ENCODE data around the gene UTP25. TPM values are rescaled to one million over a fixed set of nuclear protein-coding genes. Genes with fewer than 3 reads are reported as not detected.

Gene UTP25
- total RNA-seq, 1 donor: 22.1 TPM

- Histone ChIP-seq H3K4me1 (ENCODE audit: insufficient read depth, low read length) (peaks cover 35% of the 10 kb centered on the region), H3K79me2 (ENCODE audit: insufficient read depth, low read length) (peaks cover 49% of the 10 kb centered on the region), H3K9me3 (ENCODE audit: low read depth, low read length) (no peaks in the 10 kb centered on the region), H3K4me3 (ENCODE audit: insufficient read depth, low read length) (no peak overlapping the region), H2AFZ (ENCODE audit: low read length) (no peak overlapping the region), H3K36me3 (ENCODE audit: insufficient read depth, low read length) (peaks cover 54% of the 10 kb centered on the region), H3K27me3 (ENCODE audit: insufficient read depth, low read length) (no peaks in the 10 kb centered on the region), H3K27ac (ENCODE audit: low read depth, low read length) (peak overlapping the region; percentile 75), H4K20me1 (ENCODE audit: insufficient read depth, low read length) (no peaks in the 10 kb centered on the region), H3K4me2 (ENCODE audit: insufficient read depth, low read length) (no peak overlapping the region)
- DNase-seq (ENCODE audit: insufficient read length, low spot score, missing footprints): no peak
- TF ChIP-seq CTCF (IDR thresholded peaks at IDR 0.05; ENCODE audit: extremely low read depth, low read depth, low read length): no peak
These were observed 21.6 kb downstream of the UTP25 start for GRCh38 chr1:209849388-209849787.

DNA sequence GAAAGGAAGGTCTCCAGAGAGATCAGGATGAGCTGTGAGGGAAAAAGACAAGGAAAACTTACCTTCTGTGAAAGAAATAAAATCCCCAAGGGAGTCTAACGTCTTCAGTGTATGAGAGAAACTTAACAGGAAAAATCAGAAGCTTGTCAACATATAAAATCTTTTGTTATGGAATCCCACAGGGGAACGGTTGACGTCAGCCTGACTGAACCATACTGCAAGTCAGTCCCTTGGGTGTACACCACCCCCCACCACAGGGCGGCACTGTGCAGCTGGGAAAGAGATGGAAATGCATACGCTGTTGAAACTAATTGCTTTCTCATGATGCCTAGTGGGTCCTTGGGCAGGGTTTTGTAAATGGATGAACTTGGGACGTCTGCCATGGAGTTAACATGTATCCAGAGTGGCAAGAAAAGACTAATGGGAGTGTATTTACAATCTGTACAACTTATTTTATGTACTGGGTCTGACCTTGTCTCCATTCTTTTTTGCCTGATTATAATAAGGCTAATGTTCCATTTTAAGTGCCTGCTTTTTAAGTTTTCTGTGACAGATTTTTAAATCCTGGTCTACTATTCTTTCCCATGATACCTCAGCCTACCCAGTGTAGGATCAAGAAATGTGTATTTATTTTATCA lies 22.7 kb downstream of the UTP25 start:
- DNase-seq (ENCODE audit: insufficient read length, low spot score, missing footprints): peak; percentile 95
- Histone ChIP-seq H4K20me1 (ENCODE audit: insufficient read depth, low read length) (no peaks in the 10 kb centered on the region), H2AFZ (ENCODE audit: low read length) (no peak overlapping the region), H3K4me1 (ENCODE audit: insufficient read depth, low read length) (peaks cover 28% of the 10 kb centered on the region), H3K4me3 (ENCODE audit: insufficient read depth, low read length) (no peak overlapping the region), H3K36me3 (ENCODE audit: insufficient read depth, low read length) (peaks cover 49% of the 10 kb centered on the region), H3K9me3 (ENCODE audit: low read depth, low read length) (no peaks in the 10 kb centered on the region), H3K27me3 (ENCODE audit: insufficient read depth, low read length) (no peaks in the 10 kb centered on the region), H3K4me2 (ENCODE audit: insufficient read depth, low read length) (no peak overlapping the region), H3K79me2 (ENCODE audit: insufficient read depth, low read length) (peaks cover 42% of the 10 kb centered on the region), H3K27ac (ENCODE audit: low read depth, low read length) (peak overlapping the region; percentile 75)
- peak; percentile 79 for TF ChIP-seq CTCF (IDR thresholded peaks at IDR 0.05; ENCODE audit: extremely low read depth, low read depth, low read length)

GRCh38 chr1:209853676-209854075 lies 25.9 kb downstream of the UTP25 start:
- no peak overlapping the region for H3K4me3 ChIP-seq (ENCODE audit: insufficient read depth, low read length)
- H2AFZ ChIP-seq (ENCODE audit: low read length): no peak overlapping the region
- peaks cover 43% of the 10 kb centered on the region for H3K36me3 ChIP-seq (ENCODE audit: insufficient read depth, low read length)
- H3K4me1 ChIP-seq (ENCODE audit: insufficient read depth, low read length): peaks cover 17% of the 10 kb centered on the region
- DNase-seq (ENCODE audit: insufficient read length, low spot score, missing footprints): no peak
- H4K20me1 ChIP-seq (ENCODE audit: insufficient read depth, low read length): no peaks in the 10 kb centered on the region
- no peak overlapping the region for H3K4me2 ChIP-seq (ENCODE audit: insufficient read depth, low read length)
- H3K79me2 ChIP-seq (ENCODE audit: insufficient read depth, low read length): peaks cover 14% of the 10 kb centered on the region
- H3K9me3 ChIP-seq (ENCODE audit: low read depth, low read length): no peaks in the 10 kb centered on the region
- H3K27ac ChIP-seq (ENCODE audit: low read depth, low read length): no peak overlapping the region
- no peak for TF ChIP-seq CTCF (IDR thresholded peaks at IDR 0.05; ENCODE audit: extremely low read depth, low read depth, low read length)
- no peaks in the 10 kb centered on the region for H3K27me3 ChIP-seq (ENCODE audit: insufficient read depth, low read length)

DNA sequence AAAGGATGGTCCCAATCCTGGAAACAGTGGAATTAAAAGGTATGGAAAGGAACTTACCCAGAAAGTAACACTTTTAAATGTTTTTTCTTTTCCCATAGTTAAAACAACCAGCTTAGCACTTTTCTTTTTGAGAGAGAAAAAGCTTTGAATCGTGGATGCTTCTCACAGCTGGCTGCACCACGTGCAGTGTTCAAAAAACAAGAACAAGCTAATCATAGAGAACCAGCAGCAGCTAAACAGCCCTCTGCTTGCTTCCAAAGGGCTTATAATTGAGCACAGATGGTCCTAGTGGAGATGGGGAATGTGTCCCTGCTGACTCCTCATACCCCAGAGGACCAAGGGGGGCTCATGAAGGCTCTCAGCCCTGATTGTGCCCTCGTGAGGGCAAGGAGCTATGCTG lies 26.4 kb downstream of the UTP25 start:
- Histone ChIP-seq H3K4me3 (ENCODE audit: insufficient read depth, low read length) (no peak overlapping the region), H3K27ac (ENCODE audit: low read depth, low read length) (no peak overlapping the region), H3K9me3 (ENCODE audit: low read depth, low read length) (no peaks in the 10 kb centered on the region), H3K27me3 (ENCODE audit: insufficient read depth, low read length) (no peaks in the 10 kb centered on the region), H2AFZ (ENCODE audit: low read length) (no peak overlapping the region), H3K79me2 (ENCODE audit: insufficient read depth, low read length) (peaks cover 8% of the 10 kb centered on the region), H4K20me1 (ENCODE audit: insufficient read depth, low read length) (no peaks in the 10 kb centered on the region), H3K4me1 (ENCODE audit: insufficient read depth, low read length) (peaks cover 17% of the 10 kb centered on the region), H3K4me2 (ENCODE audit: insufficient read depth, low read length) (no peak overlapping the region), H3K36me3 (ENCODE audit: insufficient read depth, low read length) (peaks cover 38% of the 10 kb centered on the region)
- no peak for DNase-seq (ENCODE audit: insufficient read length, low spot score, missing footprints)
- TF ChIP-seq CTCF (IDR thresholded peaks at IDR 0.05; ENCODE audit: extremely low read depth, low read depth, low read length): no peak
